Neural progenitor cell (in vitro differentiated cells): ENCODE data around the gene RAB15. TPM values are rescaled to one million over a fixed set of nuclear protein-coding genes. Genes with fewer than 3 reads are reported as not detected.

Experiments used
- DNase-seq: peaks from one replicate; pipeline ENCODE4 v3.0.0-alpha.2; 2016; ENCODE audit warnings: low spot score
- H2AFZ ChIP-seq: fragments of 200-600 bp; sonication (generic); replicated peaks from 2 replicates; pipeline ENCODE4 v1.6.1; 2016; ENCODE audit warnings: antibody characterized with exemption
- H3F3A ChIP-seq: fragments of 200-600 bp; sonication (generic); 2 replicates; pipeline ENCODE4 v1.6.1; 2016; ENCODE audit warnings: antibody characterized with exemption, low read depth
- H3K27ac ChIP-seq: fragments of 200-600 bp; sonication (generic); 2 replicates; pipeline ENCODE4 v1.5.1; 2016; ENCODE audit warnings: mild to moderate bottlenecking
- H3K27me3 ChIP-seq: fragments of 200-600 bp; sonication (generic); 2 replicates; pipeline ENCODE4 v1.6.1; 2016; ENCODE audit warnings: mild to moderate bottlenecking, moderate library complexity
- H3K36me3 ChIP-seq: fragments of 200-600 bp; sonication (generic); 2 replicates; pipeline ENCODE4 v1.5.1; 2016
- H3K4me1 ChIP-seq: fragments of 200-600 bp; sonication (generic); 2 replicates; pipeline ENCODE4 v1.6.1; 2016; ENCODE audit warnings: mixed run types
- H3K4me2 ChIP-seq: fragments of 200-600 bp; sonication (generic); 2 replicates; pipeline ENCODE4 v1.6.1; 2016
- H3K4me3 ChIP-seq: fragments of 200-600 bp; sonication (generic); 2 replicates; pipeline ENCODE4 v1.5.1; 2016
- H3K79me2 ChIP-seq: fragments of 200-600 bp; sonication (generic); 2 replicates; pipeline ENCODE4 v1.6.1; 2016; ENCODE audit warnings: low read depth
- H3K9ac ChIP-seq: fragments of 200-600 bp; sonication (generic); 2 replicates; pipeline ENCODE4 v1.6.1; 2016
- H3K9me3 ChIP-seq: fragments of 200-600 bp; sonication (generic); 2 replicates; pipeline ENCODE4 v1.5.1; 2016; ENCODE audit warnings: low read depth
- H4K20me1 ChIP-seq: fragments of 200-600 bp; sonication (generic); 2 replicates; pipeline ENCODE4 v1.6.1; 2016; ENCODE audit warnings: low read depth
- H3K27ac Mint-ChIP-seq: 3 replicates; pipeline ENCODE4 v1.8.0; 2021; ENCODE audit warnings: mixed read lengths
- H3K27me3 Mint-ChIP-seq: 2 replicates; pipeline ENCODE4 v1.8.0; 2022; ENCODE audit warnings: low read depth, mild to moderate bottlenecking, inconsistent platforms, moderate library complexity, mixed read lengths; ENCODE audit not compliant: insufficient read depth
- H3K36me3 Mint-ChIP-seq: 3 replicates; pipeline ENCODE4 v1.8.0; 2021; ENCODE audit warnings: mixed read lengths
- H3K4me1 Mint-ChIP-seq: 3 replicates; pipeline ENCODE4 v1.8.0; 2021; ENCODE audit warnings: mixed read lengths
- H3K4me3 Mint-ChIP-seq: 3 replicates; pipeline ENCODE4 v1.8.0; 2021; ENCODE audit warnings: mild to moderate bottlenecking, moderate library complexity, mixed read lengths
- H3K9me3 Mint-ChIP-seq: 3 replicates; pipeline ENCODE4 v1.8.0; 2020; ENCODE audit warnings: mixed read lengths
- EZH2 ChIP-seq: fragments of 200-600 bp; sonication (generic); IDR thresholded peaks from 2 replicates; pipeline ENCODE4 v1.6.1; 2017; ENCODE audit warnings: antibody characterized with exemption, mild to moderate bottlenecking, moderate library complexity
- EZH2phosphoT487 ChIP-seq: fragments of 200-600 bp; sonication (generic); IDR thresholded peaks from 2 replicates; pipeline ENCODE4 v1.6.1; 2017; ENCODE audit warnings: antibody characterized with exemption
- small RNA-seq: library from RNA; depleted of rRNA; stranded (forward); fragments of <200 nt; gene quantifications from one replicate; pipeline ENCODE3, GENCODE V24; 2015
- total RNA-seq: library from RNA; depleted of rRNA; stranded (reverse); fragments of >200 nt; gene quantifications from 2 replicates; pipeline ENCODE4 v1.2.3, GENCODE V29; 2015; ENCODE audit warnings: low replicate concordance
- TF ChIP-seq, protein P1 (sequence below): fragments of 200-600 bp; sonication (generic); IDR thresholded peaks from 2 replicates; pipeline ENCODE4 v1.5.1; 2017; ENCODE audit warnings: antibody characterized with exemption, mild to moderate bottlenecking

Gene RAB15
- total RNA-seq, 1 donor from 2014 or later = 12.2 TPM

DNA sequence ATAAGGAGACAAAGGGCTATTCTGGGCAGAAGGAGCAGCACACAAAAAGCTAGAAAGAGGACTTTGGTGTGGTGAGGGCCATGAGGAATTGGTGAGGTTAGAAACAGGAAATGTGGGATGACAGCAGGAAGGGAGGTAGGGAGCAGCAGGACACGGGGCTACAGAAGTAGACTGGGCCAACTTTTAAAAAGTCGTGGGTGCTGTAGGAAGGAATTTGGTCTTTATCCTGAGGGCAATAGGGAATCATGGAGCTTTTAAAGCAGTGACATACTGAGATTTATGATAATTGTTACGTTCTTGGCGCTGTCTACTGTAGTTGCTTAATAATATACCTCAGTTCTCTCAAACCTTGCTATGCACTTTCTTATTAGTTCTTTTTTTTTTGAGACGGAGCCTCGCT is 66.1 kb downstream of the RAB15 start:
- DNase-seq = no peak
- Mint-ChIP-seq H3K4me1 (no peaks in the 10 kb centered on the region), H3K4me3 (no peak overlapping the region), H3K27me3 (no peaks in the 10 kb centered on the region), H3K9me3 (no peaks in the 10 kb centered on the region), H3K36me3 (no peaks in the 10 kb centered on the region), H3K27ac (no peak overlapping the region)
- no peak overlapping the region for H3K27ac ChIP-seq
- TF ChIP-seq EZH2phosphoT487 (no peak), EZH2 (no peak)
- TF ChIP-seq, protein P1, sequence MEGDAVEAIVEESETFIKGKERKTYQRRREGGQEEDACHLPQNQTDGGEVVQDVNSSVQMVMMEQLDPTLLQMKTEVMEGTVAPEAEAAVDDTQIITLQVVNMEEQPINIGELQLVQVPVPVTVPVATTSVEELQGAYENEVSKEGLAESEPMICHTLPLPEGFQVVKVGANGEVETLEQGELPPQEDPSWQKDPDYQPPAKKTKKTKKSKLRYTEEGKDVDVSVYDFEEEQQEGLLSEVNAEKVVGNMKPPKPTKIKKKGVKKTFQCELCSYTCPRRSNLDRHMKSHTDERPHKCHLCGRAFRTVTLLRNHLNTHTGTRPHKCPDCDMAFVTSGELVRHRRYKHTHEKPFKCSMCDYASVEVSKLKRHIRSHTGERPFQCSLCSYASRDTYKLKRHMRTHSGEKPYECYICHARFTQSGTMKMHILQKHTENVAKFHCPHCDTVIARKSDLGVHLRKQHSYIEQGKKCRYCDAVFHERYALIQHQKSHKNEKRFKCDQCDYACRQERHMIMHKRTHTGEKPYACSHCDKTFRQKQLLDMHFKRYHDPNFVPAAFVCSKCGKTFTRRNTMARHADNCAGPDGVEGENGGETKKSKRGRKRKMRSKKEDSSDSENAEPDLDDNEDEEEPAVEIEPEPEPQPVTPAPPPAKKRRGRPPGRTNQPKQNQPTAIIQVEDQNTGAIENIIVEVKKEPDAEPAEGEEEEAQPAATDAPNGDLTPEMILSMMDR = no peak
- no peaks in the 10 kb centered on the region for H3K9me3 ChIP-seq
- no peaks in the 10 kb centered on the region for H3K4me1 ChIP-seq
- no peaks in the 10 kb centered on the region for H4K20me1 ChIP-seq
- H3K4me3 ChIP-seq = no peak overlapping the region
- H3F3A ChIP-seq = no peaks in the 10 kb centered on the region
- H2AFZ ChIP-seq = no peak overlapping the region
- no peaks in the 10 kb centered on the region for H3K79me2 ChIP-seq
- no peaks in the 10 kb centered on the region for H3K27me3 ChIP-seq
- H3K36me3 ChIP-seq = no peaks in the 10 kb centered on the region
- H3K4me2 ChIP-seq = no peak overlapping the region
- H3K9ac ChIP-seq = no peak overlapping the region

- H3K79me2 ChIP-seq = no peaks in the 10 kb centered on the region
- H3K27me3 ChIP-seq = peaks cover 5% of the 10 kb centered on the region
- no peak overlapping the region for H3K27ac ChIP-seq
- Mint-ChIP-seq H3K27me3 (peaks cover 3% of the 10 kb centered on the region), H3K4me1 (no peaks in the 10 kb centered on the region), H3K36me3 (no peaks in the 10 kb centered on the region), H3K27ac (no peak overlapping the region), H3K9me3 (no peaks in the 10 kb centered on the region), H3K4me3 (no peak overlapping the region)
- no peaks in the 10 kb centered on the region for H3K9me3 ChIP-seq
- no peaks in the 10 kb centered on the region for H3K4me1 ChIP-seq
- H3K4me2 ChIP-seq = no peak overlapping the region
- H2AFZ ChIP-seq = no peak overlapping the region
- no peak overlapping the region for H3K9ac ChIP-seq
- TF ChIP-seq EZH2phosphoT487 (no peak), EZH2 (no peak)
- TF ChIP-seq, protein P1 = no peak
- H3K36me3 ChIP-seq = no peaks in the 10 kb centered on the region
- H3F3A ChIP-seq = no peaks in the 10 kb centered on the region
- no peak for DNase-seq
- no peak overlapping the region for H3K4me3 ChIP-seq
- H4K20me1 ChIP-seq = no peaks in the 10 kb centered on the region
Measured at GRCh38 chr14:64899958-64900357, 72.2 kb downstream of the RAB15 start.

Small RNA genes lying within 50 kb of the gene (small RNA-seq; reads per million reads assigned to genes)
- not detected for gene RPPH1-2P

Other genes starting within 250 kb of the RAB15 start
- 0.09 and 0.77 TPM in 2 replicates for gene SPTB, start 92.4 kb downstream of the RAB15 start, total RNA-seq
- gene CHURC1, start 57.9 kb downstream of the RAB15 start, total RNA-seq = 24.3 and 59.8 TPM in 2 replicates
- not detected in 2 replicates for gene GPX2, start 29.6 kb downstream of the RAB15 start, total RNA-seq
- 8.0 and 20.8 TPM in 2 replicates for gene FNTB, start 14.6 kb upstream of the RAB15 start, total RNA-seq
- 21.4 and 22.2 TPM in 2 replicates for gene MAX, start 130.2 kb upstream of the RAB15 start, total RNA-seq